HepG2 (cell line): ENCODE results near the gene MIA. TPM values are rescaled to one million over a fixed set of nuclear protein-coding genes. Genes with fewer than 3 reads are reported as not detected.

ENCODE experiments used
- AGO2 ChIP-seq: fragments of 200-400 bp; formaldehyde crosslinking; optimal IDR thresholded peaks from 2 replicates; pipeline ENCODE3; 2017; ENCODE audit warnings: mild to moderate bottlenecking, low read depth, low read length, moderate library complexity
- BRD4 ChIP-seq: sonication (generic); formaldehyde crosslinking; IDR thresholded peaks from 2 replicates; pipeline ENCODE4 v1.4.0; 2020; ENCODE audit warnings: missing genetic modification reagents
- CTCF ChIP-seq: sonication (generic); formaldehyde crosslinking; IDR thresholded peaks from 2 replicates; pipeline ENCODE4 v1.5.0; 2020; ENCODE audit warnings: mild to moderate bottlenecking, missing genetic modification reagents, moderate library complexity
- HIC2 ChIP-seq: sonication (generic); formaldehyde crosslinking; IDR thresholded peaks from 2 replicates; pipeline ENCODE4 v1.9.0; 2022; ENCODE audit warnings: low read depth, missing genetic modification reagents
- HNF4G ChIP-seq, 2 experiments: sonication (generic) in 1 of 2; formaldehyde crosslinking in 1 of 2; IDR thresholded peaks; 2 replicates each; pipeline versions ENCODE4 v1.4.0 to v1.6.1; 2011 to 2020; ENCODE audit warnings: borderline replicate concordance in 2 of 2, low read depth in 2 of 2, mild to moderate bottlenecking in 2 of 2, low read length in 1 of 2, missing genetic modification reagents in 1 of 2, moderate library complexity in 1 of 2
- HOXA9 ChIP-seq: sonication (generic); formaldehyde crosslinking; IDR thresholded peaks from 2 replicates; pipeline ENCODE4 v1.8.1; 2022; ENCODE audit warnings: missing genetic modification reagents, mild to moderate bottlenecking, moderate library complexity, borderline replicate concordance
- KLF16 ChIP-seq, 2 experiments: sonication (generic) in 1 of 2; formaldehyde crosslinking in 1 of 2; IDR thresholded peaks; 2 replicates each; pipeline versions ENCODE4 v1.6.1 to v1.8.0; 2016 to 2023; ENCODE audit warnings: missing genetic modification reagents in 2 of 2, missing compliant biosample characterization in 1 of 2
- NPAS2 ChIP-seq: sonication (generic); formaldehyde crosslinking; IDR thresholded peaks from 2 replicates; pipeline ENCODE4 v1.8.0; 2022; ENCODE audit warnings: mild to moderate bottlenecking, missing genetic modification reagents, borderline replicate concordance
- ZBTB33 ChIP-seq: sonication (generic); formaldehyde crosslinking; IDR thresholded peaks from 2 replicates; pipeline ENCODE4 v1.4.0; 2020; ENCODE audit warnings: missing genetic modification reagents
- ZNF331 ChIP-seq: sonication (generic); formaldehyde crosslinking; IDR thresholded peaks from 2 replicates; pipeline ENCODE4 v1.4.0; 2020; ENCODE audit warnings: missing genetic modification reagents
- ZNF33A ChIP-seq: sonication (generic); formaldehyde crosslinking; IDR thresholded peaks from 2 replicates; pipeline ENCODE4 v1.5.1; 2020; ENCODE audit warnings: missing genetic modification reagents, mild to moderate bottlenecking, moderate library complexity, borderline replicate concordance
- ZNF687 ChIP-seq: sonication (generic); formaldehyde crosslinking; IDR thresholded peaks from 2 replicates; pipeline ENCODE4 v1.5.1; 2020; ENCODE audit warnings: mild to moderate bottlenecking, missing genetic modification reagents, moderate library complexity
- polyA plus RNA-seq, 8 experiments: library from polyadenylated mRNA; depleted of rRNA in 3 of 8; stranded (reverse) in 7 of 8; unstranded in 1 of 8; fragments of >200 nt; fragmentation: Illumina TruSeq in 4 of 8; extraction: Trizol in 4 of 8; gene quantifications; 2 replicates each; pipeline versions ENCODE4 v1.2.1 to v1.2.3, GENCODE V29; 2011 to 2016; ENCODE audit warnings: low read depth in 4 of 8, missing spikeins in 1 of 8, mixed read lengths in 1 of 8; ENCODE audit not compliant: insufficient read depth in 1 of 8
- total RNA-seq, 5 experiments: library from RNA; depleted of rRNA; stranded (reverse); fragments of >200 nt; fragmentation: Illumina TruSeq; extraction: Trizol; gene quantifications; 2 replicates each; pipeline ENCODE4 v1.2.3, GENCODE V29; 2016; ENCODE audit warnings: low read depth in 1 of 5

The MIA gene
- total and polyA plus RNA-seq, 2 of the 13 experiments (the other 11 are each of a cell fraction or from before 2014, with no cell fraction given) = 0.61 TPM; not detected in 1

- TF ChIP-seq KLF16 (CRISPR knock-in tag; IDR thresholded peaks at IDR 0.05) (no peak), AGO2 (peak; percentile 68), HOXA9 (no peak), NPAS2 (no peak), BRD4 (no peak), ZBTB33 (CRISPR knock-in tag) (peak; percentile 99), HNF4G (IDR thresholded peaks at IDR 0.05; ENCODE audit: borderline replicate concordance, low read depth, low read length) (no peak), HNF4G (CRISPR knock-in tag; IDR thresholded peaks at IDR 0.05; ENCODE audit: borderline replicate concordance, low read depth) (no peak), ZNF33A (CRISPR knock-in tag) (no peak), ZNF331 (CRISPR knock-in tag) (0 out of 2 replicates have a peak, but pooled peaks have one; percentile 23), ZNF687 (CRISPR knock-in tag) (peak; percentile 60), CTCF (CRISPR knock-in tag) (peak; percentile 77), HIC2 (CRISPR knock-in tag) (no peak)
Observed at GRCh38 chr19:40806423-40807146, 31.3 kb downstream of the MIA start (continued).
